SH-SY5Y (cell line): ENCODE data around the gene UNC45A.

Experiments used
- GATA2 ChIP-seq: IDR thresholded peaks from 2 replicates; pipeline ENCODE4 v1.6.1; 2011; ENCODE audit warnings: mild to moderate bottlenecking, low read depth, low read length
- GATA3 ChIP-seq: IDR thresholded peaks from 2 replicates; pipeline ENCODE4 v1.6.1; 2011; ENCODE audit warnings: low read depth, mild to moderate bottlenecking, low read length, moderate library complexity

GRCh38 chr15:90949979-90950675, 15.0 kb downstream of the UNC45A start:
- TF ChIP-seq GATA2 (no peak), GATA3 (no peak)
